ENCODE measurements around the gene AMOTL1. TPM values are rescaled to one million over a fixed set of nuclear protein-coding genes. Genes with fewer than 3 reads are reported as not detected.

AMOTL1 gene
- total RNA-seq, 3 donors from 2014 or later (not counting 1 experiment from before 2014, with no cell fraction given) = 7.1 to 8.9 (median 8.7) TPM

DNA sequence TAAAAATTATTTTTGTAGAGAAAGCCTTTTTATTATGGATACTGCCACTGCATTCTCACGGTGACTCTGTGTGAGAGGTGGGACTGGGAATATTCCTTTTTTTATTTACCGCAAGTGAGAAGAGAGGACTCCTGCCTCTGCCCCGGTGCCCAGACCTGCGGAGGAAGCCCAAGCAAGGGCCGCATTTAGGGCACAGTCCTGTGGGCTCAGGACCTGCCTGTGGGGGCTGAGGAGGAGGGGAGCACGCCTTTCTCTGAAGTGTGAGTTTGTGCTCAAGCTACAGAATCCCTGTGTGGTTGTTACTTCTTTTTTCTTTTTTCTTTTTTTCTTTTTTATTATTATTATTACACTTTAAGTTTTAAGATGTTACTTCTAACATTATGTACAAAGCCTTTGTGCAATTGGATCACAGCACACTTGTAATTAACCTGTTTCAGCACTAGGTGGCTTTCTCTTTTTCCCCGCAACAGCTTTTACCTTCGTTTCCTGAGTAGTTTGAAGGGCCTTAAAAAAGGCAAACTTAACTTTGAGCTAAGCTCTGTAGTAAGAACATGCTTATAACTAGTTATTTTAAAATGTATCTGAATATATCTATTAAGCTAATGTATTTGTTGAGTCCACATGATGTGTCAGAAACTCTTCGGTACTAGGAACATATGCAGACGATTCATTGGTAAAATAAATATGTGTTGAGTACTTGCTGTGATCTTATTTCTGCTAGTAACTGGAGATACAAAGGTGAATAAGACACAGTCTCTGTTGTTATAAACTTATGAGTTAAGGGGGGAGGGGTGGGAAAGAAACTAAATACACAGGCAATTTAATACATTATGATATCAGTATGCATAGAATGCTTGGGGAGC lies 18.3 kb downstream of the AMOTL1 start:
- H3K4me1 Mint-ChIP-seq = peaks cover 0 to 5% of the 10 kb centered on the region in 2 donors
- peak in 2 of 3 donors; percentile 69 to 70 for ATAC-seq
- TF ChIP-seq, protein P1, sequence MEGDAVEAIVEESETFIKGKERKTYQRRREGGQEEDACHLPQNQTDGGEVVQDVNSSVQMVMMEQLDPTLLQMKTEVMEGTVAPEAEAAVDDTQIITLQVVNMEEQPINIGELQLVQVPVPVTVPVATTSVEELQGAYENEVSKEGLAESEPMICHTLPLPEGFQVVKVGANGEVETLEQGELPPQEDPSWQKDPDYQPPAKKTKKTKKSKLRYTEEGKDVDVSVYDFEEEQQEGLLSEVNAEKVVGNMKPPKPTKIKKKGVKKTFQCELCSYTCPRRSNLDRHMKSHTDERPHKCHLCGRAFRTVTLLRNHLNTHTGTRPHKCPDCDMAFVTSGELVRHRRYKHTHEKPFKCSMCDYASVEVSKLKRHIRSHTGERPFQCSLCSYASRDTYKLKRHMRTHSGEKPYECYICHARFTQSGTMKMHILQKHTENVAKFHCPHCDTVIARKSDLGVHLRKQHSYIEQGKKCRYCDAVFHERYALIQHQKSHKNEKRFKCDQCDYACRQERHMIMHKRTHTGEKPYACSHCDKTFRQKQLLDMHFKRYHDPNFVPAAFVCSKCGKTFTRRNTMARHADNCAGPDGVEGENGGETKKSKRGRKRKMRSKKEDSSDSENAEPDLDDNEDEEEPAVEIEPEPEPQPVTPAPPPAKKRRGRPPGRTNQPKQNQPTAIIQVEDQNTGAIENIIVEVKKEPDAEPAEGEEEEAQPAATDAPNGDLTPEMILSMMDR (IDR thresholded peaks at IDR 0.05) = peak; percentile 72

GRCh38 chr11:94787801-94788200 lies 19.6 kb downstream of the AMOTL1 start:
- no peak overlapping the region for H3K4me3 ChIP-seq (ENCODE audit: low read length)
- TF ChIP-seq, protein P1 (IDR thresholded peaks at IDR 0.05) = no peak
- Mint-ChIP-seq H3K4me1 (peaks cover 3 to 8% of the 10 kb centered on the region in 2 donors), H3K9me3 (no peaks in the 10 kb centered on the region), H3K27ac (no peak overlapping the region), H3K27me3 (ENCODE audit: low read depth in 2 of 2) (no peaks in the 10 kb centered on the region), H3K4me3 (no peak overlapping the region), H3K36me3 (no peaks in the 10 kb centered on the region)
- intact Hi-C loops (cut with micrococcal nuclease) = loop anchor here (5.0 kb wide), 1 partner anchor 974 kb away; no protein-coding TSS in a partner anchor
- WGBS (ENCODE audit: insufficient coverage) = 97% methylated on average over 5 of the region's 5 CpGs
- H3K27me3 ChIP-seq (ENCODE audit: control insufficient read depth, insufficient read depth, low read length) = no peaks in the 10 kb centered on the region
- H3K36me3 ChIP-seq (ENCODE audit: control insufficient read depth, insufficient read depth, low read length) = no peaks in the 10 kb centered on the region
- H3K27ac ChIP-seq (ENCODE audit: low read length) = no peak overlapping the region
- ATAC-seq (no peak), DNase-seq (no peak)
- no peaks in the 10 kb centered on the region for H3K9me3 ChIP-seq (ENCODE audit: control insufficient read depth, insufficient read depth, low read length)
- no peaks in the 10 kb centered on the region for H3K4me1 ChIP-seq (ENCODE audit: control insufficient read depth, insufficient read depth, low read length)

More for the DNA sequence above, 18.3 kb downstream of the AMOTL1 start:
- no peaks in the 10 kb centered on the region for H3K27me3 ChIP-seq (ENCODE audit: control insufficient read depth, insufficient read depth, low read length)
- Mint-ChIP-seq H3K27me3 (ENCODE audit: low read depth in 2 of 2) (no peaks in the 10 kb centered on the region), H3K36me3 (no peaks in the 10 kb centered on the region), H3K9me3 (no peaks in the 10 kb centered on the region), H3K27ac (no peak overlapping the region), H3K4me3 (no peak overlapping the region)
- intact Hi-C loops (cut with micrococcal nuclease) = loop anchor here (5.0 kb wide), 1 partner anchor 976 kb away; no protein-coding TSS in a partner anchor
- H3K9me3 ChIP-seq (ENCODE audit: control insufficient read depth, insufficient read depth, low read length) = no peaks in the 10 kb centered on the region
- no peak overlapping the region for H3K4me3 ChIP-seq (ENCODE audit: low read length)
- H3K27ac ChIP-seq (ENCODE audit: low read length) = no peak overlapping the region
- no peaks in the 10 kb centered on the region for H3K36me3 ChIP-seq (ENCODE audit: control insufficient read depth, insufficient read depth, low read length)
- WGBS (ENCODE audit: insufficient coverage) = 61% methylated on average over 8 of the region's 10 CpGs
- no peaks in the 10 kb centered on the region for H3K4me1 ChIP-seq (ENCODE audit: control insufficient read depth, insufficient read depth, low read length)
- peak in 1 of 2 donors; percentile 56 for DNase-seq

DNA sequence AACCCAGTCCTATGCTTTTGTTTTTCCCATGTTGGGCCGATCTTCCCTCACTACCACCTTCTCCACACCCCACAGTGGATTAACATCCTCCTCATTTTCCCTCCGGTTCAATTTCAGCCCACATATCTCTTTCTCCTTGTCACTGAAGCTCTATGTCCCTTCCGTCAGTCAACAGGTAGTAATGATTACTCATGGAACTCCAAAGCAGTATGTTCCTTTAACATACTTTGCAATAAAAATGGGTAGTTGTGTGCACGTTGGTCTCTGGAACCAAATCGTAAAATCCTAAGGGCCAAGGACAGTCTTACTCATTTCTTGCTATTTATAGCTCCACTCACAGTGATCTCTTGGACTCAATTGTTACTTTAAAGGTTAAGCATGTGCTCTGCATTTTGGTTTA lies 20.2 kb downstream of the AMOTL1 start:
- Histone ChIP-seq H3K4me3 (ENCODE audit: low read length) (no peak overlapping the region), H3K9me3 (ENCODE audit: control insufficient read depth, insufficient read depth, low read length) (no peaks in the 10 kb centered on the region), H3K36me3 (ENCODE audit: control insufficient read depth, insufficient read depth, low read length) (no peaks in the 10 kb centered on the region), H3K27me3 (ENCODE audit: control insufficient read depth, insufficient read depth, low read length) (no peaks in the 10 kb centered on the region), H3K4me1 (ENCODE audit: control insufficient read depth, insufficient read depth, low read length) (no peaks in the 10 kb centered on the region), H3K27ac (ENCODE audit: low read length) (no peak overlapping the region)
- no peak for DNase-seq
- no peak overlapping the region for H3K27ac Mint-ChIP-seq
- no peak overlapping the region for H3K4me3 Mint-ChIP-seq
- no peak for ATAC-seq
- WGBS (ENCODE audit: insufficient coverage) = 97% methylated on average over 3 of the region's 5 CpGs
- no peaks in the 10 kb centered on the region for H3K27me3 Mint-ChIP-seq (ENCODE audit: low read depth in 2 of 2)
- intact Hi-C loops (cut with micrococcal nuclease) = loop anchor here (5.0 kb wide), 1 partner anchor 974 kb away; no protein-coding TSS in a partner anchor
- H3K4me1 Mint-ChIP-seq = peaks cover 6 to 12% of the 10 kb centered on the region in 2 donors
- TF ChIP-seq, protein P1 (IDR thresholded peaks at IDR 0.05) = no peak
- no peaks in the 10 kb centered on the region for H3K36me3 Mint-ChIP-seq
- H3K9me3 Mint-ChIP-seq = no peaks in the 10 kb centered on the region
